GM21447 (cell line): ENCODE results near the gene ATP8B4.
"Not testable (repeated sequence)": the region's sequence is repeated elsewhere in the genome, so short reads cannot be mapped to it uniquely, and the experiment has no call there.

Experiments used
- ATAC-seq: cut with Tn5 transposase; IDR thresholded peaks from one replicate; pipeline ENCODE4 v1.9.1; 2021; ENCODE audit not compliant: unreplicated experiment

Gene ATP8B4

GRCh38 chr15:49977306-49977705, 141.7 kb downstream of the ATP8B4 start:
- no peak for ATAC-seq

- ATAC-seq, result no peak
Measured at GRCh38 chr15:49964551-49964950, 154.5 kb downstream of the ATP8B4 start.

- ATAC-seq, result no peak
Measured at GRCh38 chr15:49964061-49964460, 155.0 kb downstream of the ATP8B4 start.

- ATAC-seq, result not testable (repeated sequence)
Measured at GRCh38 chr15:49963033-49963772, 155.8 kb downstream of the ATP8B4 start.

- ATAC-seq, result no peak
Measured at GRCh38 chr15:49962044-49962602, 156.9 kb downstream of the ATP8B4 start.

- ATAC-seq, result no peak
Measured at GRCh38 chr15:49953421-49953820, 165.6 kb downstream of the ATP8B4 start.

- no peak for ATAC-seq
Measured at GRCh38 chr15:49946681-49947080, 172.4 kb downstream of the ATP8B4 start.

- no peak for ATAC-seq
Measured at GRCh38 chr15:49934487-49934886, 184.5 kb downstream of the ATP8B4 start.

GRCh38 chr15:49927189-49927861, 191.7 kb downstream of the ATP8B4 start:
- ATAC-seq, result no peak

GRCh38 chr15:49926740-49927139, 192.3 kb downstream of the ATP8B4 start:
- no peak for ATAC-seq

- no peak for ATAC-seq
Measured at GRCh38 chr15:49923671-49924070, 195.4 kb downstream of the ATP8B4 start.

- no peak for ATAC-seq
Measured at GRCh38 chr15:49919034-49919433, 200.0 kb downstream of the ATP8B4 start.

- ATAC-seq, result no peak
Measured at GRCh38 chr15:49918121-49918520, 200.9 kb downstream of the ATP8B4 start.

GRCh38 chr15:49916998-49917397, 202.0 kb downstream of the ATP8B4 start:
- ATAC-seq, result no peak

- no peak for ATAC-seq
Measured at GRCh38 chr15:49915822-49916221, 203.2 kb downstream of the ATP8B4 start.

GRCh38 chr15:49908933-49909295, 210.1 kb downstream of the ATP8B4 start:
- no peak for ATAC-seq

- no peak for ATAC-seq
Measured at GRCh38 chr15:49908236-49908932, 210.6 kb downstream of the ATP8B4 start.

GRCh38 chr15:49906966-49907365, 212.1 kb downstream of the ATP8B4 start:
- ATAC-seq, result no peak

- ATAC-seq, result no peak
Measured at GRCh38 chr15:49905221-49905620, 213.8 kb downstream of the ATP8B4 start.

- no peak for ATAC-seq
Measured at GRCh38 chr15:49904296-49904695, 214.7 kb downstream of the ATP8B4 start.

GRCh38 chr15:49902685-49903501, 216.1 kb downstream of the ATP8B4 start:
- ATAC-seq, result no peak
